Caco-2 (cell line): ENCODE results near the gene FBXL7. TPM values are rescaled to one million over a fixed set of nuclear protein-coding genes. Genes with fewer than 3 reads are reported as not detected.

Experiments
- BruUV-seq: library from RNA; stranded (reverse); fragments of 400-500 nt; replicated peaks from 2 replicates; lab custom pipeline; 2021; lab: Mats Ljungman, UMichigan
- CTCF ChIA-PET: fragments of 300-600 bp; sonication (Branson Sonifier 250); formaldehyde crosslinking; loops from one replicate; lab custom pipeline; 2022; ENCODE audit warnings: antibody characterized with exemption; lab: Charles Lee
- POLR2A ChIA-PET: fragments of 300-600 bp; sonication (Branson Sonifier 250); formaldehyde crosslinking; loops from one replicate; lab custom pipeline; 2022; ENCODE audit warnings: antibody characterized with exemption; lab: Charles Lee
- DNase-seq, 2 experiments: peaks; one replicate each; pipeline versions ENCODE4 v3.0.0 to v3.0.0-alpha.2; 2020 to 2022
- H3K27me3 ChIP-seq: replicated peaks from 2 replicates; pipeline ENCODE4 v1.6.0; 2011; ENCODE audit warnings: low read length; ENCODE audit not compliant: control insufficient read depth, insufficient read depth
- H3K36me3 ChIP-seq: 2 replicates; pipeline ENCODE4 v1.5.1; 2011; ENCODE audit warnings: low read length; ENCODE audit not compliant: control insufficient read depth, insufficient read depth
- H3K4me1 ChIP-seq: fragments of 250-450 bp; sonication (Bioruptor Pico); 2 replicates; pipeline ENCODE4 v1.5.1; 2020; ENCODE audit warnings: mild to moderate bottlenecking
- H3K4me3 ChIP-seq: 2 replicates; pipeline ENCODE4 v1.5.1; 2011; ENCODE audit warnings: low read depth, mild to moderate bottlenecking, control low read depth, low read length
- H3K9me3 ChIP-seq: fragments of 250-450 bp; sonication (Bioruptor Pico); 2 replicates; pipeline ENCODE4 v1.5.1; 2020; ENCODE audit warnings: mild to moderate bottlenecking, moderate library complexity
- H3K27ac Mint-ChIP-seq: one replicate; pipeline ENCODE4 v1.8.0; 2022; ENCODE audit warnings: mixed read lengths; ENCODE audit not compliant: unreplicated experiment
- H3K27me3 Mint-ChIP-seq: one replicate; pipeline ENCODE4 v1.8.0; 2022; ENCODE audit warnings: mixed read lengths; ENCODE audit not compliant: insufficient read depth, unreplicated experiment
- H3K36me3 Mint-ChIP-seq: one replicate; pipeline ENCODE4 v1.8.0; 2022; ENCODE audit warnings: mild to moderate bottlenecking, mixed read lengths; ENCODE audit not compliant: insufficient read depth, unreplicated experiment
- H3K4me1 Mint-ChIP-seq: one replicate; pipeline ENCODE4 v1.8.0; 2022; ENCODE audit warnings: low read depth, mixed read lengths; ENCODE audit not compliant: unreplicated experiment
- H3K4me3 Mint-ChIP-seq: one replicate; pipeline ENCODE4 v1.8.0; 2022; ENCODE audit warnings: mild to moderate bottlenecking, moderate library complexity, mixed read lengths; ENCODE audit not compliant: unreplicated experiment
- H3K9me3 Mint-ChIP-seq: one replicate; pipeline ENCODE4 v1.8.0; 2022; ENCODE audit warnings: mixed read lengths; ENCODE audit not compliant: unreplicated experiment
- intact Hi-C: fragments of 100-400 bp; cut with micrococcal nuclease; formaldehyde crosslinking; loops from one replicate; pipeline ENCODE4 v1.10.0; 2022; ENCODE audit not compliant: unreplicated experiment
- total RNA-seq: library from RNA; stranded (reverse); gene quantifications from 2 replicates; pipeline ENCODE4 v1.2.3, GENCODE V29; 2022
- TF ChIP-seq, protein P1 (sequence below), 2 experiments: fragments of 200-600 bp in 1 of 2; IDR thresholded peaks; 1 replicate in 1 of 2; 2 replicates in 1 of 2; pipeline versions ENCODE4 v1.5.1 to v1.8.0; 2011 to 2022; ENCODE audit warnings: antibody characterized with exemption in 1 of 2, control low read depth in 1 of 2, inconsistent platforms in 1 of 2, low read depth in 1 of 2, low read length in 1 of 2, mild to moderate bottlenecking in 1 of 2, moderate library complexity in 1 of 2; ENCODE audit not compliant: insufficient read depth in 1 of 2, severe bottlenecking in 1 of 2, unreplicated experiment in 1 of 2

FBXL7 gene
- total RNA-seq, 1 experiment from 2014 or later = not detected

DNA sequence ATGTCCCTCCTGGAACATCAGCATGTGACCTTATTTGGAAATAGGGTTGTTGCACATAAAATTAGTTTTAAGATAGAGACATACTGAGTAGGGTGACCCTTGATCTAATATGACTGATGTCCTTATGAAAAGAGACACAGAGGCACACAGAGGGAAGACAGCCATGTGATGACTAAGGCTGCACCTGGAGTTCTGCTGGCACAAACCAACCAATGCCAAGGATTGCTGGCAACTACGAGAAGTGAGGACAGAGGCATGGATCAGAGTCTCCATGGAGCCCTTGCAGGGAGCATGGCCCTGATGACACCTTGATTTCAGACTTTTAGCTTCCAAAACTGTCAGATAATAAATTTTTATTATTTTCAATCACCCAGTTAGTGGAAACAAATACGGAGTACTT lies 101.9 kb downstream of the FBXL7 start:
- intact Hi-C loops = no loop called here
- Histone ChIP-seq H3K36me3 (no peaks in the 10 kb centered on the region), H3K4me1 (no peaks in the 10 kb centered on the region), H3K27me3 (no peaks in the 10 kb centered on the region), H3K9me3 (no peaks in the 10 kb centered on the region), H3K4me3 (no peak overlapping the region)
- Mint-ChIP-seq H3K36me3 (no peaks in the 10 kb centered on the region), H3K27ac (no peak overlapping the region), H3K9me3 (no peaks in the 10 kb centered on the region), H3K4me3 (no peak overlapping the region), H3K27me3 (no peaks in the 10 kb centered on the region), H3K4me1 (no peaks in the 10 kb centered on the region)
- DNase-seq = no peak
- CTCF ChIA-PET = no interaction called here
- TF ChIP-seq, protein P1, sequence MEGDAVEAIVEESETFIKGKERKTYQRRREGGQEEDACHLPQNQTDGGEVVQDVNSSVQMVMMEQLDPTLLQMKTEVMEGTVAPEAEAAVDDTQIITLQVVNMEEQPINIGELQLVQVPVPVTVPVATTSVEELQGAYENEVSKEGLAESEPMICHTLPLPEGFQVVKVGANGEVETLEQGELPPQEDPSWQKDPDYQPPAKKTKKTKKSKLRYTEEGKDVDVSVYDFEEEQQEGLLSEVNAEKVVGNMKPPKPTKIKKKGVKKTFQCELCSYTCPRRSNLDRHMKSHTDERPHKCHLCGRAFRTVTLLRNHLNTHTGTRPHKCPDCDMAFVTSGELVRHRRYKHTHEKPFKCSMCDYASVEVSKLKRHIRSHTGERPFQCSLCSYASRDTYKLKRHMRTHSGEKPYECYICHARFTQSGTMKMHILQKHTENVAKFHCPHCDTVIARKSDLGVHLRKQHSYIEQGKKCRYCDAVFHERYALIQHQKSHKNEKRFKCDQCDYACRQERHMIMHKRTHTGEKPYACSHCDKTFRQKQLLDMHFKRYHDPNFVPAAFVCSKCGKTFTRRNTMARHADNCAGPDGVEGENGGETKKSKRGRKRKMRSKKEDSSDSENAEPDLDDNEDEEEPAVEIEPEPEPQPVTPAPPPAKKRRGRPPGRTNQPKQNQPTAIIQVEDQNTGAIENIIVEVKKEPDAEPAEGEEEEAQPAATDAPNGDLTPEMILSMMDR (IDR thresholded peaks at IDR 0.05; ENCODE audit: insufficient read depth in 1 of 2, low read depth in 1 of 2, low read length in 1 of 2, severe bottlenecking in 1 of 2, unreplicated experiment in 1 of 2) = no peak
- no TSS peak for BruUV-seq
- POLR2A ChIA-PET = no interaction called here

DNA sequence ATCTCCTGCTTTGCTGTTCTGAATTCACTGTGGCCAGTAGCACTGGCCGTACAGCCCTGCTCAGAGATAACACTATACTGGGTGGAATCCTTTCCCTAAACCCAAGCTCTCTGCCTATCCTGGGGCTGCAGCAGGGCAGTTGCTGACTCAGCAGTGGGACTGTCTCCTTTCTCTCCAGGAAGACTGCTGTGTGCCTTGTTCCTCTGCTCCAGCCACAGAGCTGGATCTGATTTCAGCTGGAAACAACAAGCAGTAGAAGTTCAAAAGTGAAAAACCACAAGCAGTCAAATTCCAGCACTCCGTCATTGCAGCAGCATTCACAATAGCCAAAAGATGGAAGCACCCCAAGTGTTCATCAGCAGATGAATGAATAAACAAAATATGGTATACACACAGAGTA lies 105.0 kb downstream of the FBXL7 start:
- H3K27ac Mint-ChIP-seq = no peak overlapping the region
- POLR2A ChIA-PET = no interaction called here
- BruUV-seq = no TSS peak

DNA sequence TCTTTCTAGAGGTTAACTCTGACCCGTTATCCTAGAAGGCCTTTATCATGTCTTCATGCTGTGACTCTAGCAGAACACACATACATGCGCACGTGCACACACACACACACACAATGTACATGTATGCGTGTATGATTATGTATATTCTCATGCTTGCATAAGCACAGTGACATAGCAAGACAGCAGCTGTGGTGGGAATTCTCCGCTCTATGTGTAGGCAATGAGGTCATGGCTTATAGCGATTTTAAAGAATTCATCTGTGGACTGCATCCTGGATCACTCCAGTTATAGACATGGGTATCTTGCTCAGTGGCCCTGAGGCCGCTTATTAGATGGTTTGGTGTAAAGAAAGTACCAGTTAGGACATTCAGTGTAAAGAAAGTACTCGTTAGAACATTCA lies 106.2 kb downstream of the FBXL7 start:
- no peak overlapping the region for H3K27ac Mint-ChIP-seq
- H3K4me3 ChIP-seq = no peak overlapping the region
- DNase-seq = no peak
- no peaks in the 10 kb centered on the region for H3K27me3 ChIP-seq
- no peaks in the 10 kb centered on the region for H3K27me3 Mint-ChIP-seq
- CTCF ChIA-PET = no interaction called here
- no TSS peak for BruUV-seq
- intact Hi-C loops = no loop called here
- no peaks in the 10 kb centered on the region for H3K4me1 Mint-ChIP-seq
- POLR2A ChIA-PET = no interaction called here
- no peaks in the 10 kb centered on the region for H3K9me3 Mint-ChIP-seq
- no peaks in the 10 kb centered on the region for H3K36me3 ChIP-seq
- TF ChIP-seq, protein P1 (IDR thresholded peaks at IDR 0.05; ENCODE audit: insufficient read depth in 1 of 2, low read depth in 1 of 2, low read length in 1 of 2, severe bottlenecking in 1 of 2, unreplicated experiment in 1 of 2) = no peak
- no peaks in the 10 kb centered on the region for H3K36me3 Mint-ChIP-seq
- no peaks in the 10 kb centered on the region for H3K4me1 ChIP-seq
- no peaks in the 10 kb centered on the region for H3K9me3 ChIP-seq
- H3K4me3 Mint-ChIP-seq = no peak overlapping the region

More for the DNA sequence above, 105.0 kb downstream of the FBXL7 start:
- no peaks in the 10 kb centered on the region for H3K36me3 Mint-ChIP-seq
- no peaks in the 10 kb centered on the region for H3K9me3 Mint-ChIP-seq
- Histone ChIP-seq H3K27me3 (no peaks in the 10 kb centered on the region), H3K4me1 (no peaks in the 10 kb centered on the region), H3K9me3 (no peaks in the 10 kb centered on the region), H3K36me3 (no peaks in the 10 kb centered on the region), H3K4me3 (no peak overlapping the region)
- no peak for DNase-seq
- H3K27me3 Mint-ChIP-seq = no peaks in the 10 kb centered on the region
- CTCF ChIA-PET = no interaction called here
- no peak overlapping the region for H3K4me3 Mint-ChIP-seq
- TF ChIP-seq, protein P1 (IDR thresholded peaks at IDR 0.05; ENCODE audit: insufficient read depth in 1 of 2, low read depth in 1 of 2, low read length in 1 of 2, severe bottlenecking in 1 of 2, unreplicated experiment in 1 of 2) = no peak
- H3K4me1 Mint-ChIP-seq = no peaks in the 10 kb centered on the region
- intact Hi-C loops = no loop called here
